Effector memory CD8-positive, alpha-beta T cell (primary cell): Measurements from ENCODE around the gene CCNI.

ENCODE experiments used
- ATAC-seq: fragments of 150-1000 bp; cut with Tn5 transposase; replicated peaks from 2 replicates; pipeline ENCODE4 v1.10.0; 2021; ENCODE audit warnings: mild to moderate bottlenecking, moderate library complexity
- DNase-seq, 3 experiments: peaks; one replicate each; pipeline ENCODE4 v3.0.0; 2021
- H3K27ac Mint-ChIP-seq, 2 donors: one replicate each; pipeline ENCODE4 v1.8.0; 2022; ENCODE audit warnings: mild to moderate bottlenecking in 2 of 2, mixed read lengths in 2 of 2, moderate library complexity in 2 of 2
- H3K27me3 Mint-ChIP-seq, 2 donors: one replicate each; pipeline ENCODE4 v1.8.0; 2022; ENCODE audit warnings: mixed read lengths in 2 of 2
- H3K36me3 Mint-ChIP-seq: one replicate; pipeline ENCODE4 v1.8.0; 2022; ENCODE audit warnings: mild to moderate bottlenecking, moderate library complexity, mixed read lengths; ENCODE audit not compliant: insufficient read depth
- H3K4me1 Mint-ChIP-seq, 2 donors: one replicate each; pipeline ENCODE4 v1.8.0; 2022; ENCODE audit warnings: low read depth in 2 of 2, mixed read lengths in 2 of 2
- H3K4me3 Mint-ChIP-seq, 2 donors: one replicate each; pipeline ENCODE4 v1.8.0; 2022; ENCODE audit warnings: mild to moderate bottlenecking in 2 of 2, mixed read lengths in 2 of 2, moderate library complexity in 2 of 2
- H3K9me3 Mint-ChIP-seq, 2 donors: one replicate each; pipeline ENCODE4 v1.8.0; 2022; ENCODE audit warnings: mixed read lengths in 2 of 2

CCNI gene

DNA sequence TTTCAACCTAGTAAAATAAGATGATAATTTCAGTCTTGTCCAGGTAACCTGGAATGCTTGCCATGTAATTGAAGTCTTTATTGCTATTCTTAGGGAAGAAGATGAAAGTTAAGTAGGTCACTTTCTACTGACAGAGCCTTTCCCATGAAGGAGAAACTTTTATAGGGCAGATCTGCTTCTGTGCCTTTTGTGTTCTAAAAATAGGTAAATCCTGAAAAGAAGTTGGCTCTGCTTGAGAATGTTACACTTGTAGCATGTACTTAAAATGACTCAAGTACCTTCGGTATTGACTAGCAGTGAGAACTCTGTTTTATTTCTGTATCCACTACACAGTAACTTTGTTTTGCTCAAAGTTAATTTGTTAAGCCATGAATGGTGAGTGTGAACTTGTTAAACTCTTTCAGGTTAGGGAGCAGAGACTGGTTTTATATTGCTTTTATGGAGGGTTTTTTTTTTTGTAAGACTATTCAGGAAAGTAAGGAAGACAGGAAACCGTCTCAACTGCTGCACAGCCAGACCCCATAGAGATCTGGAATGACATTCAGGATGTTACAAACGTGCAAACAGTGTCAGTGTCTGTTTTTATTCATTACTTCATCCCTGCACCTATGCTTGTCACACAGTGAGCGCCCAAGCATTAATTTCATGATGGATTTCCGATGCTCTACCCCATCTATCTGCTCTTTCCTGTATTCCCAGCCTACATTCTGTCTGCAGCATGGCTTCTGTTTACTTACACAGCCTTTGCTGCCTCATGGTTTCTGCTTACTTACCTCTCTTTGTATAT lies 73.3 kb downstream of the CCNI start:
- Mint-ChIP-seq H3K27me3 (no peaks in the 10 kb centered on the region), H3K27ac (no peak overlapping the region), H3K4me3 (no peak overlapping the region), H3K4me1 (peaks cover 8 to 13% of the 10 kb centered on the region in 2 donors), H3K36me3 (peaks cover 8% of the 10 kb centered on the region), H3K9me3 (no peaks in the 10 kb centered on the region)
- DNase-seq (no peak), ATAC-seq (no peak)

DNA sequence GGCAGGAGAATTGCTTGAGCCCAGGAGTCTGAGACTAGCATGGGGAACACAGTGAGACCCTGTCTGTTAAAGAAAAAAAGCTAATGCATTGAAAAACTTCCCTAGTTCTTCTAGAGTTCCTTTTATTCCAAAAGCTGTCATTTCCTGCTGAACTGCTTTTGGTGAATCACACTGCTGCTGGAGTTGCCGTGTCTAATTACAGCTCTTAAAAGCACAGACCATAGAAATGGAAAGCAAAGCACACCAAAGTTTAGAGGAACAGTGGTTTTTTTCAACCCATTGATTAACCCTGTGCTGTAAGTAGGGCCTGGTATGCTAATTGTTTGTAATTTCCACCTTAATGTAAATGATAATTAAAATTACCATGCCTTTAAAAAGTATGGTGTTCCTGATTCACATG lies 73.9 kb downstream of the CCNI start:
- DNase-seq (no peak), ATAC-seq (no peak)
- H3K36me3 Mint-ChIP-seq, result peaks cover 8% of the 10 kb centered on the region
- peaks cover 2 to 7% of the 10 kb centered on the region in 2 donors for H3K4me1 Mint-ChIP-seq
- no peaks in the 10 kb centered on the region for H3K9me3 Mint-ChIP-seq
- no peak overlapping the region for H3K4me3 Mint-ChIP-seq
- no peaks in the 10 kb centered on the region for H3K27me3 Mint-ChIP-seq
- no peak overlapping the region for H3K27ac Mint-ChIP-seq

- no peak for ATAC-seq
- peaks cover 11 to 12% of the 10 kb centered on the region in 2 donors for H3K4me1 Mint-ChIP-seq
Measured at GRCh38 chr4:76998251-76998901, 77.4 kb downstream of the CCNI start.

DNA sequence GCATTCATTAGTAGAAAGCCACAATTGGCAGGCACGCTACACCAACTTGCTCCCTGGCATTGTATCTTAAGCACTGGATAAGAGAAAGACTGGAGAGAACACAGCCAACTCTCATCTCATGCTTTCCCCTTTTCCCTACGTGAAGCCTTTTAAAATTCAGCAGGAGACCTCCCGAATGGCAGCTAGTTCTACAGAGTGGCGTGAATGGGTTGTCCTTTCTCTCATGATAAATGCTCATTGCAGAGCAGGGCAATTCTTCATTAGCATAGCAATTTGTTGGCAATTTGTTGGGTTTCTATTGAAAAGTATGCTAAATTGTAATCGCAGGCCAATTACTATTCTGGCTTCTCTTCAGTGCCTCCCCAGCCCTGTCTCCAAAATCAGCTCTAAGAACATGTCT lies 78.3 kb downstream of the CCNI start:
- no peak overlapping the region for H3K4me3 Mint-ChIP-seq
- H3K36me3 Mint-ChIP-seq, result peaks cover 8% of the 10 kb centered on the region
- H3K27me3 Mint-ChIP-seq, result no peaks in the 10 kb centered on the region
- no peak for DNase-seq
- H3K27ac Mint-ChIP-seq, result no peak overlapping the region
- H3K4me1 Mint-ChIP-seq, result peaks cover 17 to 20% of the 10 kb centered on the region in 2 donors
- no peaks in the 10 kb centered on the region for H3K9me3 Mint-ChIP-seq
- ATAC-seq, result no peak

More at GRCh38 chr4:76998251-76998901, 77.4 kb downstream of the CCNI start:
- no peak for DNase-seq
- Mint-ChIP-seq H3K4me3 (no peak overlapping the region), H3K9me3 (no peaks in the 10 kb centered on the region), H3K27ac (no peak overlapping the region), H3K27me3 (no peaks in the 10 kb centered on the region), H3K36me3 (peaks cover 8% of the 10 kb centered on the region)
